ENCODE data around the gene RARS1. TPM values are rescaled to one million over a fixed set of nuclear protein-coding genes. Genes with fewer than 3 reads are reported as not detected.

Gene RARS1
- polyA plus RNA-seq, 2 of the 4 experiments (the other 2 are of a cell fraction), result 107 to 142 TPM

GRCh38 chr5:168469816-168470215 lies 16.5 kb upstream of the RARS1 start:
- no peak for TF ChIP-seq MAFK (IDR thresholded peaks at IDR 0.05; ENCODE audit: partially characterized antibody)
- no peak for TF ChIP-seq JUN (IDR thresholded peaks at IDR 0.05)
- TF ChIP-seq FOXS1 (CRISPR knock-in tag; IDR thresholded peaks at IDR 0.05), result no peak
- no peak for TF ChIP-seq CBX2 (IDR thresholded peaks at IDR 0.05; ENCODE audit: borderline replicate concordance, low read depth)
- TF ChIP-seq E2F6 (IDR thresholded peaks at IDR 0.05; ENCODE audit: borderline replicate concordance, low read depth), result no peak
- no peak for TF ChIP-seq NFE2L2 (conservative IDR thresholded peaks at IDR 0.05; ENCODE audit: low read length)
- no peak for TF ChIP-seq SMC3 (IDR thresholded peaks at IDR 0.05)
- TF ChIP-seq HOXB5 (CRISPR knock-in tag; IDR thresholded peaks at IDR 0.05), result no peak
- Histone ChIP-seq H3K27ac (no peak overlapping the region), H3K4me3 (no peak overlapping the region), H3K4me2 (no peak overlapping the region), H3K4me1 (no peaks in the 10 kb centered on the region), H3K9me3 (no peaks in the 10 kb centered on the region)
- WGBS (ENCODE audit: missing lambda C conversion rate), result 93% methylated on average over 3 of the region's 3 CpGs
- DNase-seq (ENCODE audit: low read depth in 1 of 2, low spot score in 1 of 2), result no peak
- FAIRE-seq, result no peak
- CTCF ChIA-PET, result no interaction called here
- ATAC-seq, result no peak
- POLR2A ChIA-PET, result no interaction called here

- TF ChIP-seq ESRRA (IDR thresholded peaks at IDR 0.05; ENCODE audit: borderline replicate concordance, low read length) (no peak), MAZ (IDR thresholded peaks at IDR 0.05; ENCODE audit: borderline replicate concordance, low read depth, low read length) (no peak), CTCF (IDR thresholded peaks at IDR 0.05) (no peak), CHD2 (IDR thresholded peaks at IDR 0.05; ENCODE audit: low read length, partially characterized antibody) (no peak), HOXB5 (CRISPR knock-in tag; IDR thresholded peaks at IDR 0.05) (no peak), GATA3 (IDR thresholded peaks at IDR 0.05; ENCODE audit: borderline replicate concordance) (no peak), POLR2A (IDR thresholded peaks at IDR 0.05; ENCODE audit: low read length) (no peak), NPAS2 (CRISPR knock-in tag; IDR thresholded peaks at IDR 0.05; ENCODE audit: borderline replicate concordance) (no peak), ZFP36 (IDR thresholded peaks at IDR 0.05; ENCODE audit: borderline replicate concordance, partially characterized antibody) (no peak), SMC3 (IDR thresholded peaks at IDR 0.05) (no peak), RCOR1 (IDR thresholded peaks at IDR 0.05; ENCODE audit: low read depth, low read length) (no peak), HOXA7 (CRISPR knock-in tag; IDR thresholded peaks at IDR 0.05) (no peak), RAD21 (conservative IDR thresholded peaks at IDR 0.05 in 1 of 2, IDR thresholded peaks at IDR 0.05 in 1 of 2) (no peak), KDM5A (IDR thresholded peaks at IDR 0.05) (no peak), RFX5 (IDR thresholded peaks at IDR 0.05) (no peak), MAFK (IDR thresholded peaks at IDR 0.05; ENCODE audit: partially characterized antibody) (no peak), NR3C1 (IDR thresholded peaks at IDR 0.05) (no peak), KDM1A (IDR thresholded peaks at IDR 0.05; ENCODE audit: low read depth) (no peak)
- 96% methylated on average over 2 of the region's 4 CpGs for WGBS (ENCODE audit: missing lambda C conversion rate)
- ChIA-PET CTCF (interaction anchor here (0.9 to 3.9 kb wide), 6 partner anchors 10 to 203 kb away, joined by 3 to 17 read pairs (median 3); no protein-coding TSS in a partner anchor), POLR2A (interaction anchor here (1.4 kb wide), 1 partner anchor 16 kb away, joined by 3 read pairs; no protein-coding TSS in a partner anchor)
- H3K27ac ChIP-seq, result no peak overlapping the region
- no peak for DNase-seq (ENCODE audit: low read depth in 1 of 2, low spot score in 1 of 2)
- no peak overlapping the region for H3K4me2 ChIP-seq
- FAIRE-seq, result no peak
- no peak overlapping the region for H3K4me3 ChIP-seq
- H3K9me3 ChIP-seq, result no peaks in the 10 kb centered on the region
- ATAC-seq, result no peak
- H3K4me1 ChIP-seq, result no peaks in the 10 kb centered on the region
Observed at GRCh38 chr5:168471785-168472184, 14.5 kb upstream of the RARS1 start.

- no peak for FAIRE-seq
Observed at GRCh38 chr5:168472329-168472728, 13.9 kb upstream of the RARS1 start.

More at GRCh38 chr5:168472329-168472728, 13.9 kb upstream of the RARS1 start:
- no peaks in the 10 kb centered on the region for H3K4me1 ChIP-seq
- no peak overlapping the region for H3K4me2 ChIP-seq
- 80% methylated on average over 5 of the region's 5 CpGs for WGBS (ENCODE audit: missing lambda C conversion rate)
- no peaks in the 10 kb centered on the region for H3K9me3 ChIP-seq
- TF ChIP-seq RNF2 (IDR thresholded peaks at IDR 0.05; ENCODE audit: borderline replicate concordance, low read depth) (no peak), MAFK (IDR thresholded peaks at IDR 0.05; ENCODE audit: partially characterized antibody) (no peak), CBX8 (IDR thresholded peaks at IDR 0.05) (no peak), USF2 (IDR thresholded peaks at IDR 0.05) (no peak), RARB (CRISPR knock-in tag; IDR thresholded peaks at IDR 0.05) (no peak), ELK1 (IDR thresholded peaks at IDR 0.05; ENCODE audit: low read depth, low read length) (no peak), ATOH8 (CRISPR knock-in tag; IDR thresholded peaks at IDR 0.05; ENCODE audit: low read depth) (no peak), TP53 (CRISPR knock-in tag; IDR thresholded peaks at IDR 0.05) (no peak), KDM1A (IDR thresholded peaks at IDR 0.05; ENCODE audit: low read depth) (no peak)
- ChIA-PET CTCF (interaction anchor here (0.9 to 3.9 kb wide), 5 partner anchors 9 to 203 kb away, joined by 3 to 17 read pairs (median 3); no protein-coding TSS in a partner anchor), POLR2A (interaction anchor here (1.4 kb wide), 1 partner anchor 15 kb away, joined by 3 read pairs; no protein-coding TSS in a partner anchor)
- no peak overlapping the region for H3K4me3 ChIP-seq
- H3K27ac ChIP-seq, result no peak overlapping the region
- DNase-seq (ENCODE audit: low read depth in 1 of 2, low spot score in 1 of 2), result peak in 1 of 2 experiments; percentile 23
- ATAC-seq, result peak; percentile 59 to 60; a peak in 3 of 6 replicates
